Duodenal mucosa (tissue), 2 donors: ENCODE data around the gene P4HB.

Source experiments
- H3K27ac ChIP-seq: one replicate; pipeline ENCODE4 v1.7.0; 2013; ENCODE audit warnings: low read depth, low read length
- H3K27me3 ChIP-seq, 2 donors: one replicate each; pipeline ENCODE4 v1.7.0; 2013; ENCODE audit warnings: low read length in 2 of 2, control low read depth in 1 of 2; ENCODE audit not compliant: insufficient read depth in 2 of 2, control insufficient read depth in 1 of 2
- H3K36me3 ChIP-seq, 2 donors: one replicate each; pipeline ENCODE4 v1.7.0; 2013; ENCODE audit warnings: low read length in 2 of 2, control low read depth in 1 of 2; ENCODE audit not compliant: insufficient read depth in 2 of 2, control insufficient read depth in 1 of 2
- H3K4me1 ChIP-seq, 2 donors: one replicate each; pipeline ENCODE4 v1.7.0; 2013; ENCODE audit warnings: low read length in 2 of 2, control low read depth in 1 of 2; ENCODE audit not compliant: insufficient read depth in 2 of 2, control insufficient read depth in 1 of 2
- H3K4me3 ChIP-seq, 2 donors: one replicate each; pipeline ENCODE4 v1.7.0; 2013; ENCODE audit warnings: low read length in 2 of 2, low read depth in 1 of 2
- H3K9ac ChIP-seq, 2 donors: one replicate each; pipeline ENCODE4 v1.7.0; 2013; ENCODE audit warnings: low read length in 2 of 2, low read depth in 1 of 2
- H3K9me3 ChIP-seq, 2 donors: one replicate each; pipeline ENCODE4 v1.7.0; 2013; ENCODE audit warnings: low read length in 2 of 2, control low read depth in 1 of 2; ENCODE audit not compliant: control insufficient read depth in 1 of 2

The P4HB gene

DNA sequence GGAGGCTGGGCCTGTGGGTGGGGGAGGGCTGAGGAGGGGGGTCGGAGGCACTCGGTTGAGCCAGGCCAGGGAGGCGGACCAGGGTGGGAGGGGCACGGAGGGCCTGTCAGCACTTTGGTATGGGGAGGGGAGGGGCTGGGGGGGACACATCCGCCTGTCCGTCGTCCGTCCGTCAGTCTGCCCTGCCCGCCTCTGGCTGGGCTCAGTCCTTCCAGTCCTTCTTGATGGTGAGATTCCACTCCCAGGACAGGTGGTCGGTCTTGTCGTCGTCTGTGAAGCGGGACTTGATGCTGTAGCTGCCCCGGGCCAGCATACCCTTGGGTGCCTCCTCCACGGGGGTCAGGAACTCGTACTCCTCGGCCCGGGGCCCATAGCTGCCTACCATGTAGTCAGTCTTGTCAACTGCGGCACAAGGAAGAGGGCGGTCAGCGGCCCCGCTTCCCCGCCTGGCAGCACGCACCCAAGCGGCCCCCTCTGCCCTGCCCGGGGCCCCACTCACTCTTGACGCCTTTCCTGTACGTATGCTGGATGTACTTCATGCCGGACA is 8.4 kb upstream of the P4HB start:
- H3K27me3 ChIP-seq, result no peaks in the 10 kb centered on the region
- peaks cover 17 to 25% of the 10 kb centered on the region in 2 donors for H3K36me3 ChIP-seq
- no peaks in the 10 kb centered on the region for H3K9me3 ChIP-seq
- peak overlapping the region; percentile 67 for H3K27ac ChIP-seq
- peak overlapping the region in 1 of 2 donors; percentile 89 for H3K9ac ChIP-seq
- peaks cover 61 to 71% of the 10 kb centered on the region in 2 donors for H3K4me1 ChIP-seq
- peak overlapping the region; percentile 1 to 89 for H3K4me3 ChIP-seq

DNA sequence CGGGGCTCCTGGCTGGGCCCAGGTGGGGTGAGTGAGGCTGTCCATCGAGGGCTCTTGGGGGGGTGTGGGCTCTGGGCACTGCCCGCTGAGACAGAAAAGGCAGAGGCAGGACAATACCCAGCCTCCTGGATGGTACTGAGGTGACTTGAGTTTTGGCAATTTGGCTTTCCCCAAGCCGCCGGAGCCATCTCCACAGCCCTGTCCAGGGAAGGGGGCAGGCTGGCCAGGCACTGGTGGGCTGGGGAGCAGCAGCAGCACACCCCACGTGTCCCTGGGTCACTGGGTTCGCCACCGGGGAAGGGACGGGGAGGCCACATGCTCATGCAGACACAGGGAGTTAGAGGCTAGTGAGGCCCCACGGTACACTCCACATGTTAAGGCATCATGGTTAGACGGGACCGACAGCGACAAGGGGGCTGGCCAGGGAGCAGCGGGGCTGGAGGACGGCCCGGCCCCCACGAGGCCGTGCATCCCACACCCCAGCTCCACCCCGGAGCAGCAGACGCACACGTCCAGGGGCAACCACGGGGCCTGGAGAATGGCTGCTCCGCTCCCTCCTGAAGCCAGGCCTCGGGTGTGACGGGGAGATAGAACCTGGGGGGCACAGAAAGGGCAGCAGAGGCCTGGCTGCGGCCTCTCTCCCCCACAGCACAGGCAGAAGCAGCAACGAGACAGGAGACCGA is 7.8 kb upstream of the P4HB start:
- Histone ChIP-seq H3K9ac (peak overlapping the region; percentile 35 to 81), H3K4me1 (peaks cover 68 to 77% of the 10 kb centered on the region in 2 donors), H3K4me3 (peak overlapping the region in 1 of 2 donors; percentile 16), H3K9me3 (no peaks in the 10 kb centered on the region), H3K27me3 (no peaks in the 10 kb centered on the region), H3K27ac (peak overlapping the region; percentile 67), H3K36me3 (peaks cover 17 to 27% of the 10 kb centered on the region in 2 donors)

DNA sequence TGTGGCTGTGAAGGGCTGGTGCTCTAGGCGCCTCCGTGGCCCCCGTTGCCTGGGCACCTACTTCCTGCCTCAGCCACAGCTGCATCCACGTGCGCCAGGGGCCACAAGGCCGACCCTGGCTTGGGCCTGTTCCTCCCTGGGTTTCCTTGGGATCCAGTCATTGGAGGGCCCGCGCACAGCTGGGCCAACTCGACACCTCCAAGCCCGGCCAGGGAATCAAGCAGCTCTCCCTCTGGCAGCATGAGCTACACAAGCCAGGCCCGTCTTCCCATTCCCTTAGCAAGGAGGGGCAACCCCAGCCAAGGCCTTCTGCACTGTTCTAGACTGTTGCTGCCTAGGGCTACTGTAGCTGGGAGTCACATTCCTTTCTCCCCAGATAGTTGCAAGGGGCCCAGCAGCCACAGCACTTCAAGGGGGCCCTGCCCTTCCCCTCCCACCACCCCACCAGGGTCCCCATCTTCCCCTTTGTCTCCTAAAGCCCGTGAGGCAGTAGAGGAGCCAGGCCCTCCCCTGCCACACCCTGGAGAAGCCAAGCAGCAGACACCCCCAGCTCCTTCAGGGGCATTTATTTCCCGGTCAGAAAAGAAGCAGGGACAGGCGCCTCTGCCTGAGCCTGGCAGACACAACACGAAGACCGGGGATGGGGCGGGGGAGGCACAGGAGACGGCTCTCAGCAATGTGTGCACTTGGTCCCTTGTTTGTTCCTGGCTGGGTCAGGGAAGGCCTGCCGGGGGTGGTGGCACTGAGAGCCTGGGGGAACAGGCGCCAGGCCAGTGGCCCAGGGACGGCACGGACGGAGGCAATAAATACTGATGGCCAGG is 7.0 kb upstream of the P4HB start:
- Histone ChIP-seq H3K4me3 (peak overlapping the region in 1 of 2 donors; percentile 16), H3K36me3 (peaks cover 17 to 29% of the 10 kb centered on the region in 2 donors)

DNA sequence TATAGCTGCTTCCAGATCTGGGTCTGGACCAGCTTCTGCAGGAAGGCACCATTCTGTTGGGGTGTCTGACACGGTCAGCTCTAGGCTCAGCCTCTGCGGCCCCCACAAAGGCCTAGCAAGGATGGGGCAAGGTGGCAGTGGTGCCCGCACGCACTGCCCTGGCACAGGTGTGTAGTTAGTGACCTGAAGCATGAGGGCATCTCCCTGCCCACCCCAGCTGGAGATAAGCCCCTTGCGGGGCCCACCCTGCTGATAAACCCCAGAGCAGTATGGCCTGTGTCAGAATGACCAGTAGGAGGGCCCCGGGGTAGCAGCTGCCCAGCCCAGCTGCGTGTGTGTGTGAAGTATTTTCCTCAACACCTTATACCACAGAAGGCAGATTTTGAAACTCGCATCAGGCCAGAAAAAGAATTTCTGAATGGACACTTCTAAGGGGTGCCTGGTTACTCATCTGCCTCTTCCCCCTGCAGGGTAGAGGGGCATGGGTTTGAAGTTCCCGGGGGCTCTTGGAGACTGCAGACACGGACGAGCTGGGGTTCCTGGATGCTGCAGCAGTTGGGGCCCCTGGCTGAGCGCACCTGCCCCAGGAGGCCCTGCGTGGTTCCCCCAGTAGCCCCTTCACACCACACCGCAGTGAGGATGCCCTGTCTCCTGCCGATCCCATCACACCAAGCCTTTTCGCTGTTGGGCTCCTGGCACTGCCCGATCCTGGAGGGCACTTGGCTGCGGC is 6.3 kb upstream of the P4HB start:
- peak overlapping the region; percentile 13 to 21 for H3K4me3 ChIP-seq
- no peaks in the 10 kb centered on the region for H3K27me3 ChIP-seq
- peak overlapping the region; percentile 74 for H3K27ac ChIP-seq
- no peaks in the 10 kb centered on the region for H3K9me3 ChIP-seq
- peaks cover 17 to 29% of the 10 kb centered on the region in 2 donors for H3K36me3 ChIP-seq
- H3K9ac ChIP-seq, result peak overlapping the region; percentile 35 to 81
- H3K4me1 ChIP-seq, result peaks cover 74 to 84% of the 10 kb centered on the region in 2 donors

More for the DNA sequence above, 7.0 kb upstream of the P4HB start:
- H3K9me3 ChIP-seq, result no peaks in the 10 kb centered on the region
- no peaks in the 10 kb centered on the region for H3K27me3 ChIP-seq
- peaks cover 74 to 82% of the 10 kb centered on the region in 2 donors for H3K4me1 ChIP-seq
- peak overlapping the region; percentile 74 for H3K27ac ChIP-seq
- H3K9ac ChIP-seq, result peak overlapping the region; percentile 35 to 81

DNA sequence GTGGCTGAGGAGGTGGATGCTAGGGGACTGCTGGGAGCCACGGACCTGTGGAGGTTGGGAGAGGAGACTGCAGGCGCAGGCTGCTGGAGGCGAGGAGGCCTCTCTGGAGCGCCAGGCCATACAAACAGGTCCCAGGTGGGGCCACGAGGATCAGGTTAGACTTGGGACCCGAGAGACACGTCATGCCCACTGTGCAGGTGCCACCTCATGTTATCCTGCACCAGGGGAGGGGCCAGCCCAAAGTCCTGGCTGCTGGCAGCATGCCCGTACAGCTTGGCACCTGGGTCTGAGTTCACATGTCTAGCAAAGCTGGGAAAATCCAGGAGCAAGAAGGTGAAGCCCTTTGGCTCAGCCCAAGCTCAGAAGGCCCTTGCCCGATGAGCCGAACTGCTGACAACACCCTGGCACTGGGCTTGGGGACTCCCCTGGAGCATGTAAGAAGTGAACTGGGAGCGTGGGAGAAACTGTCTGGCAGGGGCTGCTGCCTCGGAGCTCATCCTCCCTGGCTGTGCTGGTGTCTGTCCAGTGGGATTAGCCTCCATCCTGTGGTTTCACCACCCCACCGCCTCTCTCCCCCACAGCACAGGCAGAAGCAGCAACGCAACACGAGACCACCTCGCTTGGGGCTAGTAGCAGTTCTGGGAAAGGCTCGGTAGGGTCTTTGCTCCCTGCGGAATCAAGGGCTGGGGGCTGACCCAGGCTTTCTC is 5.6 kb upstream of the P4HB start:
- H3K9me3 ChIP-seq, result no peaks in the 10 kb centered on the region
- H3K36me3 ChIP-seq, result peaks cover 17 to 29% of the 10 kb centered on the region in 2 donors
- no peaks in the 10 kb centered on the region for H3K27me3 ChIP-seq
- peak overlapping the region; percentile 13 to 21 for H3K4me3 ChIP-seq
- peak overlapping the region; percentile 91 for H3K27ac ChIP-seq
- H3K9ac ChIP-seq, result peak overlapping the region; percentile 81 to 84
- peaks cover 74 to 88% of the 10 kb centered on the region in 2 donors for H3K4me1 ChIP-seq

DNA sequence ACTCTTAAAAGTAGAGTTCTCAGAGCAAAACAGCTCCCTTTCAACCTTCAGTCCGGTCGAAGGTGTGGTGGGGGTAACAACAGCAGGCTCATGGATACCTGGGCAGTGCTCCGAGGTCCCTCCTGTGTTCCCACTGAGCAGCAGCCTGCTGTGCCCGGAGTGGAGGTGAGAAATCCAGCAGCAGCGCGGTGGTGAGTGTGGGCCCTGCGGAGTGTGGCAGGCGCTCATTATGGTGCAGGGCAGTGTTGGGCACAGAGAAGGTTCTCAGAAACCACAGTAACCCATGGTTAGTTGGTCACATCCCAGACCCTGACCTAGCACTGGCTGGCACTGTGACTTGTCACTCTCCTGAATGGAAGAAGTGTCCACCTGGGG is 5.0 kb upstream of the P4HB start:
- H3K9me3 ChIP-seq, result no peaks in the 10 kb centered on the region
- no peak overlapping the region for H3K4me3 ChIP-seq
- H3K27ac ChIP-seq, result peak overlapping the region; percentile 91
- H3K27me3 ChIP-seq, result no peaks in the 10 kb centered on the region
- peak overlapping the region; percentile 69 to 84 for H3K9ac ChIP-seq
- peaks cover 17 to 29% of the 10 kb centered on the region in 2 donors for H3K36me3 ChIP-seq
- peaks cover 74 to 88% of the 10 kb centered on the region in 2 donors for H3K4me1 ChIP-seq

DNA sequence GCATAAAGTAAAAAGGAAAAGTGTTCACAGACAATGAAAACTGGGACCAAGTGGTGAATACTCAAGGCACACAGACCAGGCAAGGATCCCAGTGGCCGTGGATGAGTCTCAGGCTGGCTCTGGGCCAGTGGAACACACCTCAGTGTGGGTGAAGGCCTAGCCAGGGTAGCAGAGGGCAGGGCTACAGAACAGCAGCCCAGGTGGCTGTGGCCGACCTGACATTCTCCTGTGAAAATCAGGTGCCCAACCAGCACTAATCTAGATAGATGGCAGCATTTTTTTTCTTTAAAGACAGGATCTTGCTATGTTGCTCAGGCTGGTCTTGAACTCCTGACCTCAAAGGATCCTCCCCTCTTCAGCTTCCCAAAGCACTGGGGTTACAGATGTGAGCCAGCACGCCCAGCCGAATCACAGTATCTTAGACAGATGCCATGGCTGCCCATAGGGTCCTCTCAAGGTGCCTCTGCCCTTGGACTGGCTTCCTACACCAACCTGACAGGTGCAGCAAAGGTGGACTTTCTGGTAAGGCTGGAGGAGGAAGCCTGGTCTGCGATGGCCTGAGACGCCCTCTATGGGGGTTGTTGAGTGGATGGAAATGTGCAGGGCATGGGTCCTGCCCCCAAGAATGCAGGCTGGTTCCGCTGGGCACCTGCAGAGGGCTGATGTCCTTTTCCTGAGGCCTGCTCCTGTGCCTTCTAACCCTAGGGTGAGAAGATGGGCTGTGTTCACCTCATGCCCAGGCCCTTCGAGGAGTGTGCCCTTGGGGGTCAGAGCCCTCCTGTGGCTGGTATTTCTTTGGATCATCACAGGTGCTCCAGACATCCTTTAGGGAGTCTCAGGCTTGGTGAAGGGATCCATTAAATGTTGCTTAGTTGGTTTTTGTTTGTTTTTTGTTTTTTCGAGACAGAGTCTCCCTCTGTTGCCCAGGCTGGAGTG is 3.8 kb upstream of the P4HB start:
- Histone ChIP-seq H3K27me3 (no peaks in the 10 kb centered on the region), H3K27ac (peak overlapping the region; percentile 63), H3K4me3 (peak overlapping the region; percentile 11 to 41), H3K9ac (peak overlapping the region; percentile 0 to 84), H3K4me1 (peaks cover 67 to 82% of the 10 kb centered on the region in 2 donors), H3K9me3 (no peaks in the 10 kb centered on the region), H3K36me3 (peaks cover 15 to 23% of the 10 kb centered on the region in 2 donors)

DNA sequence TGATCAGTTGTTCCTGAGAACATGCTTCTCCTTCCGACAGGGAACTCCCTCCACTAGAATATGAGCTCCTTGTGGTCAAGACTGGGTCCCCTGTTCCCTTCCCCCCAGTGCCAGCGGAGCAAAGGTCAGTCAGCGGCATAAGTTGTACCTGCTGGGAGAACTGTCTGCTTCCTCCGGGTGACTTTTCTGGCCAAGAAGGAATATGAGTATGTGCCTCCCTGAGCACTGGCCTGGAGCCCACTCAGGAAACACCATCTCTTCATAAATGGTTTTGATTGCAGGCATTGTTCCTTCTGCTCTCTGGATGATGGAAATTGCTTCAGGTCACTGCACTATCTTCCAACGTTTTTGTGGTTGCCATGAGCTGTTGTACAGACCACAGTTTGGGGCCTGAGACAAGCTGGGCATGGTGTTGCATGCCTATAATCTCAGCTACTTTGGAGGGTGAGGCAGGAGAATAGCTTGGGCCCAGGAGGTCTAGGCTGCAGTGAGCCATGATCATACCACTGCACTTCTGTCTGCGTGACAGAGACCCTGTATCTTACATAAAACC is 2.9 kb upstream of the P4HB start:
- H3K9me3 ChIP-seq, result no peaks in the 10 kb centered on the region
- peak overlapping the region; percentile 22 for H3K27ac ChIP-seq
- peak overlapping the region; percentile 38 to 50 for H3K9ac ChIP-seq
- peaks cover 10 to 25% of the 10 kb centered on the region in 2 donors for H3K36me3 ChIP-seq
- H3K27me3 ChIP-seq, result no peaks in the 10 kb centered on the region
- peaks cover 68 to 84% of the 10 kb centered on the region in 2 donors for H3K4me1 ChIP-seq
- H3K4me3 ChIP-seq, result peak overlapping the region; percentile 12 to 41
